ENCODE measurements around the gene NAP1L4.

- TF ChIP-seq, protein P1, sequence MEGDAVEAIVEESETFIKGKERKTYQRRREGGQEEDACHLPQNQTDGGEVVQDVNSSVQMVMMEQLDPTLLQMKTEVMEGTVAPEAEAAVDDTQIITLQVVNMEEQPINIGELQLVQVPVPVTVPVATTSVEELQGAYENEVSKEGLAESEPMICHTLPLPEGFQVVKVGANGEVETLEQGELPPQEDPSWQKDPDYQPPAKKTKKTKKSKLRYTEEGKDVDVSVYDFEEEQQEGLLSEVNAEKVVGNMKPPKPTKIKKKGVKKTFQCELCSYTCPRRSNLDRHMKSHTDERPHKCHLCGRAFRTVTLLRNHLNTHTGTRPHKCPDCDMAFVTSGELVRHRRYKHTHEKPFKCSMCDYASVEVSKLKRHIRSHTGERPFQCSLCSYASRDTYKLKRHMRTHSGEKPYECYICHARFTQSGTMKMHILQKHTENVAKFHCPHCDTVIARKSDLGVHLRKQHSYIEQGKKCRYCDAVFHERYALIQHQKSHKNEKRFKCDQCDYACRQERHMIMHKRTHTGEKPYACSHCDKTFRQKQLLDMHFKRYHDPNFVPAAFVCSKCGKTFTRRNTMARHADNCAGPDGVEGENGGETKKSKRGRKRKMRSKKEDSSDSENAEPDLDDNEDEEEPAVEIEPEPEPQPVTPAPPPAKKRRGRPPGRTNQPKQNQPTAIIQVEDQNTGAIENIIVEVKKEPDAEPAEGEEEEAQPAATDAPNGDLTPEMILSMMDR (IDR thresholded peaks at IDR 0.05): no peak
- no peak for TF ChIP-seq POLR2A (IDR thresholded peaks at IDR 0.05)
- no peak for TF ChIP-seq EP300 (IDR thresholded peaks at IDR 0.05)
Observed at GRCh38 chr11:3026803-3027202, 34.7 kb upstream of the NAP1L4 start.
